Large intestine (tissue), 12 donors: ENCODE results near the gene MCCD1. TPM values are rescaled to one million over a fixed set of nuclear protein-coding genes. Genes with fewer than 3 reads are reported as not detected.
"Not testable (repeated sequence)": the region's sequence is repeated elsewhere in the genome, so short reads cannot be mapped to it uniquely, and the experiment has no call there.

ENCODE experiments used
- DNase-seq, 2 donors: peaks; one replicate each; pipeline versions ENCODE4 v3.0.0 to v3.0.0-alpha.2; 2013
- H3K27ac ChIP-seq: one replicate; pipeline ENCODE4 v1.5.1; 2013; ENCODE audit warnings: low read length
- H3K27me3 ChIP-seq: 2 replicates; pipeline ENCODE4 v1.6.1; 2013; ENCODE audit warnings: low read length; ENCODE audit not compliant: control insufficient read depth, insufficient read depth
- H3K36me3 ChIP-seq: 2 replicates; pipeline ENCODE4 v1.6.1; 2013; ENCODE audit warnings: low read length; ENCODE audit not compliant: control insufficient read depth, insufficient read depth
- H3K4me1 ChIP-seq: one replicate; pipeline ENCODE4 v1.6.1; 2013; ENCODE audit warnings: low read length; ENCODE audit not compliant: control insufficient read depth, insufficient read depth
- H3K4me3 ChIP-seq: one replicate; pipeline ENCODE4 v1.5.1; 2013; ENCODE audit warnings: low read length
- H3K9me3 ChIP-seq: one replicate; pipeline ENCODE4 v1.6.1; 2013; ENCODE audit warnings: mild to moderate bottlenecking, low read depth, low read length, moderate library complexity; ENCODE audit not compliant: control insufficient read depth
- WGBS: methylation state at CpG from one replicate; pipeline ENCODE4 v1.1.5; 2013; ENCODE audit warnings: low lambda C conversion rate; ENCODE audit not compliant: insufficient coverage; 5-methylcytosine and 5-hydroxymethylcytosine counted together
- long read RNA-seq, 11 donors: transcript quantifications; one replicate each; lab custom pipeline, GENCODE V29; 2026
- polyA plus RNA-seq: library from polyadenylated mRNA; unstranded; fragments of 120-200 nt; gene quantifications from one replicate; pipeline ENCODE4 v1.2.1, GENCODE V29; 2013

MCCD1 gene, protein sequence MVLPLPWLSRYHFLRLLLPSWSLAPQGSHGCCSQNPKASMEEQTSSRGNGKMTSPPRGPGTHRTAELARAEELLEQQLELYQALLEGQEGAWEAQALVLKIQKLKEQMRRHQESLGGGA
- polyA plus RNA-seq: not detected
- long read RNA-seq, donor 1: 0 reads
- long read RNA-seq, donor 2: 0 reads
- long read RNA-seq, donor 3, partial matches to known transcripts: 660 of 755 reads
- long read RNA-seq, donor 3, other reads (novel, unspliced or antisense): 95 of 755 reads
- long read RNA-seq, donor 4: 0 reads
- long read RNA-seq, donor 5: 0 reads
- long read RNA-seq, donor 6: 0 reads
- long read RNA-seq, donor 7: 0 reads
- long read RNA-seq, donor 8, partial matches to known transcripts: 424 of 493 reads
- long read RNA-seq, donor 8, other reads (novel, unspliced or antisense): 69 of 493 reads
- long read RNA-seq, donor 9: 0 reads
- long read RNA-seq, donor 10: 0 reads
- long read RNA-seq, donor 11: 0 reads

DNA sequence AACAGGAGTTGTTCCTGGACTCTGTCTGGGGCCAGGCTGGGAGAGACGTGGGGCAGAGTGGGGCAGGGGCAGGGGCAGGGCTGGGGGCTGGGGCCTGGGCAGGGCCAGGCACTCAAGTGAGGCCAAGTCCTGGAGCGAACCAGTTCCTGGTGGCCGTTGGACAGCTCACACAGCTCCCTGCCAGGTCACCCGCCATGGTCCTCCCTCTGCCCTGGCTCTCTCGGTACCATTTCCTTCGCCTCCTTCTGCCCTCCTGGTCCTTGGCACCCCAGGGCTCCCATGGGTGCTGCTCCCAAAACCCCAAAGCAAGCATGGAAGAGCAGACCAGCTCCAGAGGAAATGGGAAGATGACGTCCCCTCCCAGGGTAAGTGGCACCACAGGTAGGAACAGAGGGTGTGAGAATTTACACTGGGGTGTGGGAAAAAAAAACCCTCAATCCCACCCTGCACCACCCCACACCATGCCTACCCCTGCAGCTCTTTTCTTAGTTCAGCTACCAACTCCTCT lies at the start of gene MCCD1:
Gene MCCD1, plus strand, starts transcription at position 142 of the 508 bp plus-strand sequence. Its CDS starts 53 bp downstream, at position 195.
- no peak within 1 kb of the TSS for H3K27ac ChIP-seq
- no CpG with 5 or more reads among the region's 7 CpGs for WGBS
- no peaks in the 10 kb centered on the region for H3K9me3 ChIP-seq
- peaks cover 45% of the 10 kb centered on the region for H3K36me3 ChIP-seq
- no peaks in the 10 kb centered on the region for H3K27me3 ChIP-seq
- H3K4me1 ChIP-seq: peaks cover 7% of the 10 kb centered on the region
- DNase-seq: no peak
- no peak within 1 kb of the TSS for H3K4me3 ChIP-seq

DNA sequence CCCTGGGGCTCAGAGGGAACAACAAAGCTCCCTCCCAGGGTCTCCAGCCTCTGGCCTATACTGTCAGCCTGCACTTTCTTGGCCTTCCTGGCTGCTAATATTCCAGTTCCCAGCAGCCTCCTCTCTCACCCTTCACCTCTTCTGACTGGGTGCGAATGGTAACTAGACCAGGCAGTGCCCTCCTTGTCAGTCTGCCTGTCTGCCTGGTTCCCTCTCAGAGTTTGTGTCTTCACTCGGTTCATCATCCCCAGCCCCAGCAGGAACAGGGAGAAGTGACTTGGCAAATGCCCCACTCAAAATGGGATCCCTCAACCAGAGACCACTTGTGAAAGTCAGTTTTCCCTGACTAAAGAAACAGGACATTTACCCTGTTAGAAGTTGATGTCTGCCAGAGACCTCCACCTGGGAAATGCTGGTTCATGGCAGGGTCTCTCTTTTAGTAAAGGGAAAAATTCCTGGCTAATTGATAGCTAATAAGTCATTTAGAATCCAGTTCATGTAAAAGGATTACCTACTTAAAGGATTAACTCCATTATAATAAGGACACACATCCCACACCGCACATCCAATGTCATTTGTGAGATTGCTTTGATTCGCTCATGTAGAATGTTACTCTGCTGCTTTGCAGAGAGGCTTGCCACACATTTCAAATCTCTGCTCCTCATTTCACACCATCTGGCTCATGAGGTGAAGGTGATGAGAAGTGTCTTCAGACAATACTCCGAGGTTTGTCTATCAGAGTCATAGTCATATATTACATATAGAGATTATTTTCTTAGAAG lies 49.4 kb upstream of the MCCD1 start:
- WGBS: 100% methylated on average over 1 of the region's 5 CpGs

DNA sequence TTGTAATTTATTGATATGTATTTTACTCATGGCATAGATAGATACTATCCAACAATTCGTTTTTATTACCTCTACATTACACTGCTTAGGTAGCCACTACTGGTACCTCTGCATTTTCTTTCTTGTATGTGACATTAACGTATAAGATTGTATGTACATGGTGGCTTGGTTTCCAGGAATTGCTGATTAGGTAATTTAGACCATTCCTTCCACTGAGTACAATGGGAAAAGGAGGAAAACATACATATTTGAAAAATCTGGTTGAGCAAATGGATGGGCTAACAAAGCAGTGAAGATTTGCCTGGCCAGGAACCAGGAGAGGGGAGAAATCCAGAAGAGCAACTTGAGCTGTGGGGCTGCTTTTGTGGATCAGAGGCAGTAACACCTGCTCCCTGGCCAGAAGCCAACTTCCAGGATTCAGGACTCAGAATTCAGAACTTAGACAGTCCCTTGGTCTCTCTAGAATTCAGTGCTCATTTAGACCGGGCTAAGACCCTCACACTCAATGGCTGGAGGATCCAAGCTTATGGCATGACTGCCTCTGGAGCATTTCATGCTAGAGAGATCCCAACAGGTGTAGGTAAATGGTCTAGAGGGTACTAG lies 48.7 kb upstream of the MCCD1 start:
- DNase-seq: no peak
- WGBS: 0% methylated on average over 1 of the region's 3 CpGs
- Histone ChIP-seq H3K27ac (no peak overlapping the region), H3K4me1 (no peaks in the 10 kb centered on the region), H3K27me3 (peaks cover 21% of the 10 kb centered on the region), H3K36me3 (no peaks in the 10 kb centered on the region), H3K9me3 (no peaks in the 10 kb centered on the region), H3K4me3 (no peak overlapping the region)

More for the DNA sequence above, 49.4 kb upstream of the MCCD1 start:
- H3K36me3 ChIP-seq: no peaks in the 10 kb centered on the region
- DNase-seq: no peak
- no peaks in the 10 kb centered on the region for H3K9me3 ChIP-seq
- no peaks in the 10 kb centered on the region for H3K4me1 ChIP-seq
- no peak overlapping the region for H3K27ac ChIP-seq
- H3K4me3 ChIP-seq: no peak overlapping the region
- H3K27me3 ChIP-seq: peaks cover 21% of the 10 kb centered on the region

DNA sequence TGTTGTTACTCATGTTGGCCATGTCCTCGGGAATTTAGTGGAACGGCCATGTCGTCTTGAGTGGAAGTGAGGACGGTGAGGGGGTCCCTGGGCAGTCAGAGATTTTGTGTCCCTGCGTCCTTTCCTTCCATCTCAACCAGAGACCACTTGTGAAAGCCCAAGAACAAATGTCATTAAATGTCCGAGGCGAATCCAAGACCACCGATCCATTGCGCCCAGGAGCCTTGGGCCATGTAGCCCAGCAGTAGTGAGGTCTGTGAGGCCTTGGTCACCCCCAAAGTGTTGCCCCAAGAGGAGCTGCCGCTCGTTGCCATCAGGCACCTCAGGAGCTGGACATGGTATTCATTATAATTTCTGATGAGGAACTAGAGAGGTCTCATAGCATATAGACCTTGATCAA lies 48.2 kb upstream of the MCCD1 start:
- H3K4me1 ChIP-seq: no peaks in the 10 kb centered on the region
- H3K27ac ChIP-seq: no peak overlapping the region
- no peaks in the 10 kb centered on the region for H3K36me3 ChIP-seq
- no peaks in the 10 kb centered on the region for H3K9me3 ChIP-seq
- no peak overlapping the region for H3K4me3 ChIP-seq
- H3K27me3 ChIP-seq: peaks cover 21% of the 10 kb centered on the region
- WGBS: no CpG with 5 or more reads among the region's 11 CpGs
- no peak for DNase-seq

DNA sequence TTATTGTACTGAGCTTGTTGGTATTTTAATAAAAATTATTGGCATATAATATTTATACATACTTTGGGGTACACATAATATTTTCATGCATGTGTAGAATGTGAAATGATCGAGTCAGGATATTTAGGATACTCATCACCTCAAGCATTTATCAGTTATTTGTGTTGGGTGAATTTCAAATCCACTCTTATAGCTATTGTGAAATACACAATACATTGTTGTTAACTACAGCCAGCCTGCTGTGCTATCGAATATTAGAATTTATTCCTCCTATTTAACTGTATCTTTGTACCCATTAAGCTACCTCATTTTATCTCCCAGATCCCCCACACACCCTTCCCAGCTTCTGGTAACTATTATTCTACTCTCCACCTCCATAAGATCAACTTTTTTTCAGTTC lies 45.4 kb upstream of the MCCD1 start:
- H3K27ac ChIP-seq: no peak overlapping the region
- DNase-seq: no peak
- no peaks in the 10 kb centered on the region for H3K4me1 ChIP-seq
- H3K36me3 ChIP-seq: no peaks in the 10 kb centered on the region
- no peak overlapping the region for H3K4me3 ChIP-seq
- WGBS: 80% methylated on average over 1 of the region's 2 CpGs
- H3K27me3 ChIP-seq: peaks cover 18% of the 10 kb centered on the region
- H3K9me3 ChIP-seq: no peaks in the 10 kb centered on the region

DNA sequence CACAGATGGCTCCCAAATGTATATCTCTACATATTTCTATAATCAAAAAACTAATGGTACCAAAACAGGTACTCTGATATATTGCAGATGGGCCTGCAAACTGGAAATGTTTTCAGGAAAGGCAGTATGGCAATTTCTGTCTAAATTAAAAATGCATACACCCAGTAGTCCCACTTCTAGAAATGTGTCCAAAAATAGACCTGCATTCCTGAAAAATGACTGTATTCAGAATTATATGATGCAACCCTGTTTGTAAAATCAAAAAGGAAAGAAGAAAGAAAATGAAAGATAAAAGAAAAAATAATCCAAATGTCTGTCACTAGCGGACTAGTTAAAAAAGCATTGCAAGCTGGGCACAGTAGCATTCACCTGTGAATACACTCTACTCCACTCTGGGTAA lies 43.7 kb upstream of the MCCD1 start:
- 80% methylated on average over 1 of the region's 1 CpG for WGBS
- DNase-seq: no peak
- Histone ChIP-seq H3K27me3 (peaks cover 11% of the 10 kb centered on the region), H3K36me3 (no peaks in the 10 kb centered on the region), H3K27ac (no peak overlapping the region), H3K4me3 (no peak overlapping the region), H3K9me3 (no peaks in the 10 kb centered on the region), H3K4me1 (peaks cover 8% of the 10 kb centered on the region)

DNA sequence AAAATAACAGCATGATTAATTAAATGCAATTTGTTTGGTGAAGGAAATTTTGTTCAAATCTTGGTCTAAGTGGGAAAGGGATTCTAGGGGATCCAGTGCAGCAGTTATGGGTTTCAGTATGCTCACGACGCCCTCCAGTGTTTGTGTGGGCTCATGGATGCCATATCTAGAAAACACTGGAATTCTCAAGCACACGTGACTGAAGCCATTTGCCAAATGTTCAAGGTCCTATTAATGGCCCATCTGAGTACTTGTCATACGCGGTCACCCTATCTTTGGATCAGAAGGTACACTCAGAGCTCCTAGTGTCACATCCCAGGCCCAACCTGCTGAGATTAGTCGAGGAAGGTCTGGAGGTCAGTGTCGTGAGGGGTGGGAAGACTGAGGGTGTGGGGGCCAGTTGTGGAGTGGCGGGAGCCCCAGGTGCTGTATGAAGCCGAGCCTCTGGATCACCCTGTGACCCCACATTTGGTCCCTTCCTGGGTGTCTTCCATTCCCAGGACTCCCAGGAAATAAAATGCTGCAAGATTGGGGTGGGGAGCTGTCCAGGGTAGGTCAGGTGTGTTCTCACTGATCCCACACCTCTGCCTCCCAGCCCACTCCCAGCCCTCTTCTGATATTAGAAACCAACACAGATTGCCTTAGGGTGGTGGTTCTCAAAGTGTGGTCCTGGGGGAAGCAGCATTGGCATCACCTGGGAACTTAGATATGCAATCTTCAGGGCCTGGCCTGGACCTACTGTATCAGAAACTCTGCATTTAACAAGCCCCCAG lies 42.5 kb upstream of the MCCD1 start:
- not testable (repeated sequence) for H3K27ac ChIP-seq, H3K27me3 ChIP-seq, H3K4me3 ChIP-seq, H3K36me3 ChIP-seq, DNase-seq, H3K9me3 ChIP-seq
- H3K4me1 ChIP-seq: peaks cover 10% of the 10 kb centered on the region
- WGBS: no CpG with 5 or more reads among the region's 9 CpGs

DNA sequence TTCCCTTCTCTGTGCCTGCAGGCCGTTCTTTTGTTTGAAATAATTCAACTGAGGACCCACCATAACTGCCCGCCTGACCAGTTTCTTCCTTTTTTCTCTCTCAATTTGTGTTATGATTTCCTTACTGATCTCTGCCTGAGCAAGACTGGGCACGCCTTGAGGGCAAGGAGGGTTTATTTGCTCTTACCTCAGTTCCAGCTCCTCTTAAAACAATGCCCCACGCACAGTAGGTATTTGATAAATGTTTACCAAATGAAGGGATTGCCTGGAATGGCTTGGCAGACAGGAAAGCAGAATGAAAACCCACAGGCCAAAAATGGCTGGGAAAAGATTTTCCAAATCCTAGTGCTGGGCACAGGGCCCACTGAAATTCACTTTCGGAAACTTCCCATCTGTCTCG lies 41.1 kb upstream of the MCCD1 start:
- not testable (repeated sequence) for H3K36me3 ChIP-seq
- WGBS: 80% methylated on average over 2 of the region's 6 CpGs

DNA sequence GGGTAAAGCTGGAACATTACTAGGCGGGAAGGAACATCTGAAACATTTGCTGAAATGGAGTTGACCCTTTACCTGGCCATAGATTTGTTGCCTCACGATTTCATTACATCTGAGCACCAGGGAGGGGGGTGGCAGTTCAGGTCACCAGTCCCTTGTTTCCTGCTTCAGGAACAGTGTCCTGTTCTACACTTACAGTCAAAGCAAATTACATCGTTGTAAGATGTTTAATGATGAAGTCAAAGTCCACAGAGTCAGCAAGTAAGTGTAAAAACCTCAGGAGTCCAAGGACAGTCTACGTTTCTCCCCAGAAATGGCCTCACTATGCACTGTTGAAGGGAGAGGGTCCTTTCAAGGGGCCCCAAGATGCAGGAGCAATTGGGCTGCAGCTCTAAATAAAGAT lies 39.7 kb upstream of the MCCD1 start:
- Histone ChIP-seq H3K4me3 (no peak overlapping the region), H3K9me3 (no peaks in the 10 kb centered on the region), H3K27me3 (peaks cover 9% of the 10 kb centered on the region), H3K4me1 (peaks cover 15% of the 10 kb centered on the region), H3K36me3 (no peaks in the 10 kb centered on the region), H3K27ac (no peak overlapping the region)
- WGBS: no CpG with 5 or more reads among the region's 4 CpGs
- DNase-seq: peak in 1 of 2 donors; percentile 84

More for the DNA sequence above, 41.1 kb upstream of the MCCD1 start:
- peaks cover 10% of the 10 kb centered on the region for H3K4me1 ChIP-seq
- DNase-seq, H3K27me3 ChIP-seq, H3K4me3 ChIP-seq, H3K27ac ChIP-seq, H3K9me3 ChIP-seq: not testable (repeated sequence)
